AG08396 (cell line): ENCODE measurements around the gene PCDH18.
"Not testable (repeated sequence)": the region's sequence is repeated elsewhere in the genome, so short reads cannot be mapped to it uniquely, and the experiment has no call there.

Experiments used
- DNase-seq: peaks from one replicate; pipeline ENCODE4 v3.0.0; 2012; ENCODE audit warnings: low spot score, mixed read lengths

The PCDH18 gene

DNA sequence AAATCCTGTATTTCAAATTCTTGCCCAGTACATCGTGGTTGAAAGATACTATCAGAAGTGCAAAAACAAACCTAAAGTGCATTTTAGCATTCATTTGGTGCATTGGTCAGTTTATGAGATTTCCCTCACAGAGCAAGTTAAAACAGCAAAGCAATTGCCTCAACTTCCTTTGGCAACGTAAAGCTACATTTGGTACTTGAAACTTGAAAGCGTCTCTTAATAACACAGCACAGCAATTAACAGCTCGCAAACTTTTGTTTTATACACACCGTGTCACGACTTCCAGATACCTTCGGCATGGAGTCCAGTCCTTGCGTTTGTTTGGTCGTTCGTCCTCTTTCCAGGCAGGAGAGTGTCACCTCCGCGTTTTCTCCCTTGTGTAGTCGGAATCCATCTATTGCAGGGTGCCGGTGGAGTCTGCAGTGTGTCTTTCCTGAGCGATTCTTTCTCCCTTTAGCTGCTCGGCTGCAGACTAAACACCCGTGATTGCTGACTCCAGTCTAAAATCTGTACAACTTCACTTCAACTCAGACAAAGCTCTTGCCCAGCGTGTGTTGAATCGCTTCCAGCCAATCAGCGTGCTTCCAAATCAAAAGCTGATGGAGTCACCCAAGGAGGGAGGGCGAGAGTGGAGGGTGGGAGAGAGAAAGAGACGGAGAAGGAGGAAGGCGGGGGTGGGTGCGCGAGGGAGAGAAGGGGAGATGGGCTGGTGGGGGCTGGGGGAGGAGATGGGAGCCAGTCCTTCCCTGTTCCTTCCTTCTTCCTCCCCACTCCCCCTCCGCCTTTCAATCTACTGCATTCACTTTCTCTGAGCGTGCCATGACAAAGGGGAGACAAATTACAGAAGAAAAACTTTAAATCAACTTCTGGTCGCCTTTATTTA lies at the start of gene PCDH18:
Gene PCDH18 (minus strand): TSS at position 509 of the 883 bp plus-strand sequence. CDS start 406 bp downstream, at position 103.
- peak; percentile 80 for DNase-seq

GRCh38 chr4:137576446-137576845 lies 44.2 kb upstream of the PCDH18 start:
- no peak for DNase-seq

GRCh38 chr4:137572647-137573046 lies 40.4 kb upstream of the PCDH18 start:
- DNase-seq: no peak

- DNase-seq: no peak
Measured at GRCh38 chr4:137572163-137572562, 39.9 kb upstream of the PCDH18 start.

DNA sequence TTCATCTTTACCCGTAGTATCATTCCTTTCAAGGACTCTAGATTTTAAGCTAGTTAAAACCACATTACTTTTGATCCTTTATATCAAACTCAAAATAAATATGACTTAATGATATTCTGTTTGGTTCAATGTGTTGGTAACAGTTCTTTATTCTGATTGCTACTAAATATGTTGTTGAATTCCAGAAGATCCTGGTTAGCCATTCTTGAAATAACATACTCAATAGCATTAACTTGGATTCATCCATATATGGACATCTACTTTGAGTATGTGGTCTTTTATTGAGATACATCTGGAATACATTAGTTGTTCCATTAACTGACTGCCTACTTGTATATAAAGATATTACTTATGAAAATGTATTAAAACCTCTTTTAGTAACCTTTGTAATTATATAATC lies 27.5 kb upstream of the PCDH18 start:
- no peak for DNase-seq

DNA sequence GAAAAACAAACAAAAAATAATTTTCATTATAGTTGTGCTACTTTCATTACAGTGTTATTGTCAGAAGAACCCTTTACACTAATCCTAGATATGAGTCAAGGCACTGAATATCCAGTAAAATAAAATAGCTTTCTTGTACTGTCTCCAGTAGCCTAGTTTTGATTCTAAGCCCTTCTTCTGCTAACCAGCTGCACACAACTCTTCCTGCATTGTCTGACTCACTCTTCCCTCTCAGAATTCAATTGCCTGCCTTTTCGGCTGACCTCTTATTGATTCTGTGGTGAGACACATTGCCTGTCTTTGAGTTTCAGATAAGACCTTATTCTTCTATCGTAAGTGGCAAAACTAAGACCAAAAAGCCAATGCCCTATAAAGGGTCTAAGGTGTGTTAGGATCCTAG lies 26.7 kb upstream of the PCDH18 start:
- DNase-seq: peak; percentile 32

DNA sequence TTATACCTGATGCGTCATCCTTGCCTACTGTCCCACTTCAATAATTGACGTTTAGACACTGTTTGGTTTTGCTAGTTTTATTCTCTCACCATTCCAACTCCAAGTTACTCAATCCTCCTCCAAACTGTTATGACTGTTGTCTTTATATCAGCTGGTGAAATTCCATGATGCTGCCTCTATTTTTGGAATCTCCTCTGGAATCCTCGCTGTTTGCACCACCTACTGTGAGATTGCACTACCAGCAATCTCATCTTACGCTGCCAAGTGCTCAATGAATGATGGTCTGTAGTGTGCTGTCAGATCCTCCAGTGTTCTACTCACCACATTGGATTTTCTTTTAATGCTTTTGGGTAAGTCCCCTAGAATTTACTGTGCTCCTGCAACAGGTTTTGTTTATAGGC lies 13.2 kb upstream of the PCDH18 start:
- DNase-seq: peak; percentile 67

- DNase-seq: no peak
Measured at GRCh38 chr4:137543648-137544047, 11.4 kb upstream of the PCDH18 start.

DNA sequence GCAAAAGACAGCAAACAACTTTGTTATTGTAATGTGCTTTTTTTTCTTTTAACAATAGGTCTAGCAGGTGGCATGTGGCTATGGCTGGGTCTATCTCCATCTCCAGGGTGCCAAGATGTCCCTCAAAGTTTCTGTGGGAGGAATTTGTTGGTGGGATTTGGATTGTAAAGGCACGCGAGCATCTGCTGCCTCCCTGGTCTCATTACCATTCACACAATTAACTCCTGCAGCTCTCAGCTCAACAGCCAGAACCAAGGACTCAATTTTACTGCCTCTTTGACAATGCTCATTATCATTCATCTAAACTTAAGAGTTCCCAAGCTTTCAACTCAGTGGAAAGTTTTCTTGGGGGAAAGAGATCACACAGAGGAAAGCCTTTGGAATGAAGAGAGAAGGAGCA lies 10.9 kb upstream of the PCDH18 start:
- no peak for DNase-seq

DNA sequence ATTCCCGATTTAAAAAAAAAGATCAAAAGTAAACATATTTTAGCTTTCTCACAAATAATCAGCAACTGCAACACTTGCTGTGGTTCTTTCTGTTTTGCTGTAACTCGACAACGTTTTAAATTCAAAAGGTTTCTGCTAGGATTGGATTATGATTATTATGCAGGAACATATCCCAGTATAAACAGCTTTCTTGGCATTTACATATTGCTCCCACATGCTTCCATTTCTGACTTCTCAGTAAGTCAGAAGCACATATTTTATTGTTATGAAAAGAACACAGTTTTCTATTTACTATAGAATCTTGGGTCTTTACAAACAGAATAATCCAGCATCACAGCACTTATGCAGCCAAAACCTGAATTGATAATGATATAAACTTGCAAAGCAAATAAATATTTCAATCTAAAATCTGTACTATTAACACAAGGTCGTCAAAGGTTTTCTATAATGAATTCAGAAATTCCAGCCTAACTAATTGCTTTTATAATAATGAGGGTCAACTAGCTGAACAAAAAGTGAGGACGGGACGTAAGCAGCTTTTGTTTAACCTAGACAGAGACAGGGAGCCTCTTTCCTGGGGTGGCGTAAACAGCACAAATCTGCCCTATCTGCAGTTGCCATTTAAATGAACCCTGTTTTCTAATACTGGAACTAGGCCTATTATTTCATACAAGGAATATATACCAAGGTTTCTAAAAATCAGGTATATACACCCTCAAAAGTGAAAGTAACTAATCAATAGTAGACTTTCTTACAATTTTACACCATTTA lies 9.8 kb upstream of the PCDH18 start:
- DNase-seq: no peak

- DNase-seq: no peak
Measured at GRCh38 chr4:137541181-137541580, 8.9 kb upstream of the PCDH18 start.

GRCh38 chr4:137540356-137540755 lies 8.1 kb upstream of the PCDH18 start:
- DNase-seq: no peak

DNA sequence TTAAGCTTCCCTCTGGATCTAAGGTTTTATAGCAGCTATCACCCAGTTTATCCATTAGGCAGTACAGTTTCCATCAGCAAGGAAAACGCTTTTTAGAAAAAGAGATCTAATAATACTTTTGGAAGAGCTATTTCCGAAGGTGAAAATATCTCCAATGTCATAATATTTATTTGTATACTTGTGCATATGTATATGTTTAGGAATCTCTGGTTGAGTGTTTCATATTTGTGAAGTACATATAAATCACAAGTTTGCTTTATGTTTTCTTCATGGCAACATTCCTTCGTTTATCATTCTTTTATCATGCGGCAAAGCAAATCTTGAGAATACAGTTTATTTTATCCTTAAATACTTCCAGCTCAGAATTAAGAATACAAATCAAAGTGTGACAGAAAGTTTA lies 6.2 kb upstream of the PCDH18 start:
- no peak for DNase-seq

DNA sequence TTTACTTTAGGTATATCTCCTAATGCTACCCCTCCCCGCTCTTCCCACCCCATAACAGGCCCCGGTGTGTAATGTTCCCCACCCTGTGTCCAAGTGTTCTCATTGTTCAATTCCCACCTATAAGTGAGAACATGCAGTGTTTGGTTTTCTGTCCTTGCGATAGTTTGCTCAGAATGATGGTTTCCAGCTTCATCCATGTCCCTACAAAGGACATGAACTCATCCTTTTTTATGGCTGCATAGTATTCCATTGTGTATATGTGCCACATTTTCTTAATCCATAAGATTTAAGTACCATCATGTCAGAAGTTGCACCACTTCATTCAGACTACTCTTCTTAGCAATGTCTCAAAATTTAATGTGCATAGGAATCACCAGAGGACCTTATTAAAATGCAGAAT lies 5.5 kb upstream of the PCDH18 start:
- DNase-seq: not testable (repeated sequence)

- no peak for DNase-seq
Measured at GRCh38 chr4:137536789-137537561, 4.7 kb upstream of the PCDH18 start.

GRCh38 chr4:137535718-137536117 lies 3.4 kb upstream of the PCDH18 start:
- DNase-seq: no peak

DNA sequence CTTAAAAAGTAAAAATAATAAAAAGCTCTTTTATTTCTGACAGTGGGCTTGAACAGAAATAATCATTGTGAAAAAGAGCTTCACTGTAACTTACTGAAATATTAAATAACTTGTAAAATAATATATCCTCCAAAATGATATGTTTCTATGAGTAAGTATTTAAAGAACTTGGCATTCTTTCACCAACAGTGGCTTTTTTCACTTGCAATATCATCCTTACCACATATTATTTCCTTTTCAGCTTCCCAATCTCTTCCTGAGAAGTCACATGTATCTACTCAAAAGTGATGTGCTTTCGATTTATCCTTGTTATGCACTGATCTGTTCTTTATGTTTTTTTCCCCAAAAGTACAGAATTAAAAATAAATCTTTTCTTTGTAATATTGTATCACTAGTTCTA lies 2.2 kb upstream of the PCDH18 start:
- no peak for DNase-seq

DNA sequence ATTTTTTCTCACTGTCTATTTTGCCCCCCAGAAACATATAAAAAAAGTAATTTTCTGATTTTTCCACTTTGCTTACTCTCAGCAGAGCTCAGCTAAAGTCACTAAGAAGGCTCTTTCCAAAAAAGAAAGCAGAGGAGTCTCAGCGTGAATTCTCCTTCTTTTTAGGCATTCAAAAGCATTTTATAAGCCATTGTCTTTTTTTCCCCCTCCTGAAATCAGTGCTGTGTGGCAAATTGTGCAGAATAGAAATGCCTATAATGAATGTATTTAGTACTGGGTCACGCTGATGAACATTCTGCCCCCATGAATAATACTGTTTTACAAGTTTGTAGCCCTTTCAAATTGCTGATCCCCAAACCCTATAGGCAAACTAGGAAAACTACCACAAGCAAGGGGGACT lies 1.6 kb upstream of the PCDH18 start:
- no peak for DNase-seq

DNA sequence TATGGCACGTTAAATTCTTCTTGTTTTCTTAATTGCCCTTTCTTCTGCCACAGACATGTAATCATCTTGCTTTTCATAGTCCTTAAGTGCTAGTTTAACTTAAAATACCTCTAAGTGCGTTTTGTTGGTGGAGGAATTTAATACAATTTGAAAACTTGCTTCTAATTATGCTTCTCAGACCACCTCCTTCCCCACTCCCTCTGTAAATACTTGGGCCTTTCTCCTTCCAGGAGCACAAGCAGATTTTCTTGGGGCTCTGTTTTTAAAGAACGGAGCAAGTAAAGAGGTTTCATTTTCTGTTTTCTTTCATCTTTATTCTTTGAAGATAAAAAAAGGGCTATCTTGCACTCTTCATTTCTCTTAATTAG lies 559 bp upstream of the PCDH18 start:
- DNase-seq: no peak

- DNase-seq: no peak
Measured at GRCh38 chr4:137531168-137531985, 917 bp downstream of the PCDH18 start.

- peak; percentile 23 for DNase-seq
Measured at GRCh38 chr4:137530176-137530575, 2.1 kb downstream of the PCDH18 start.

- DNase-seq: no peak
Measured at GRCh38 chr4:137529432-137529831, 2.9 kb downstream of the PCDH18 start.
